Large intestine (tissue), 3 donors: ENCODE data around the gene ALOX5AP. TPM values are rescaled to one million over a fixed set of nuclear protein-coding genes. Genes with fewer than 3 reads are reported as not detected.

Experiments
- DNase-seq, 2 donors: peaks; one replicate each; pipeline versions ENCODE4 v3.0.0 to v3.0.0-alpha.2; 2013
- H3K27ac ChIP-seq: one replicate; pipeline ENCODE4 v1.5.1; 2013; ENCODE audit warnings: low read length
- H3K27me3 ChIP-seq: 2 replicates; pipeline ENCODE4 v1.6.1; 2013; ENCODE audit warnings: low read length; ENCODE audit not compliant: control insufficient read depth, insufficient read depth
- H3K36me3 ChIP-seq: 2 replicates; pipeline ENCODE4 v1.6.1; 2013; ENCODE audit warnings: low read length; ENCODE audit not compliant: control insufficient read depth, insufficient read depth
- H3K4me1 ChIP-seq: one replicate; pipeline ENCODE4 v1.6.1; 2013; ENCODE audit warnings: low read length; ENCODE audit not compliant: control insufficient read depth, insufficient read depth
- H3K4me3 ChIP-seq: one replicate; pipeline ENCODE4 v1.5.1; 2013; ENCODE audit warnings: low read length
- H3K9me3 ChIP-seq: one replicate; pipeline ENCODE4 v1.6.1; 2013; ENCODE audit warnings: mild to moderate bottlenecking, low read depth, low read length, moderate library complexity; ENCODE audit not compliant: control insufficient read depth
- WGBS: methylation state at CpG from one replicate; pipeline ENCODE4 v1.1.5; 2013; ENCODE audit warnings: low lambda C conversion rate; ENCODE audit not compliant: insufficient coverage; 5-methylcytosine and 5-hydroxymethylcytosine counted together
- polyA plus RNA-seq: library from polyadenylated mRNA; unstranded; fragments of 120-200 nt; gene quantifications from one replicate; pipeline ENCODE4 v1.2.1, GENCODE V29; 2013

The ALOX5AP gene
- polyA plus RNA-seq, 1 donor = 7.0 TPM

GRCh38 chr13:30697996-30698401 lies 37.3 kb upstream of the ALOX5AP start:
- no peak overlapping the region for H3K4me3 ChIP-seq
- DNase-seq = no peak
- no peaks in the 10 kb centered on the region for H3K36me3 ChIP-seq
- 92% methylated on average over 4 of the region's 7 CpGs for WGBS
- H3K27ac ChIP-seq = no peak overlapping the region
- H3K9me3 ChIP-seq = no peaks in the 10 kb centered on the region
- H3K27me3 ChIP-seq = no peaks in the 10 kb centered on the region
- H3K4me1 ChIP-seq = no peaks in the 10 kb centered on the region

- Histone ChIP-seq H3K27me3 (no peaks in the 10 kb centered on the region), H3K4me1 (no peaks in the 10 kb centered on the region), H3K4me3 (no peak overlapping the region), H3K9me3 (no peaks in the 10 kb centered on the region), H3K27ac (no peak overlapping the region), H3K36me3 (no peaks in the 10 kb centered on the region)
- no peak for DNase-seq
- no CpG with 5 or more reads among the region's 15 CpGs for WGBS
These were observed 36.8 kb upstream of the ALOX5AP start for GRCh38 chr13:30698488-30699005.

DNA sequence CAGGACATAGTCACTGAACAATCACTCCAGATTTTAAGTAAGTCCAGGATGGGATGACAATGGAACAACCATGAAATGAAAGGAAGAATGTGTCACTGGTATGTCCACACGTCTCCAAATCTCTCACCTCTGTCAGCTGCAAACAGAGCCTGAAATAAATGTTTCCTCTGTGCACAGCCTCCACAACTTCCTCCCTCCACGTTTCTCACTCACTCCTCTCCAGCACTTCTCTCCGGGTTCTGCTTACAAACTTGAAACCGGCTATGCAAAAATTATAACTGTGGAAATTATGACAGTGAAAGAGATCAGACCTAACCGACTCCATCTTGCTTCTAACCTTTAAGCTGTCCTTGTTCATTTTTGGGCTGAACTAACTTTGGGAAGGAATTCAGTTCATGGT lies 35.0 kb upstream of the ALOX5AP start:
- H3K9me3 ChIP-seq = no peaks in the 10 kb centered on the region
- 67% methylated on average over 1 of the region's 5 CpGs for WGBS
- no peak overlapping the region for H3K4me3 ChIP-seq
- H3K36me3 ChIP-seq = no peaks in the 10 kb centered on the region
- H3K27ac ChIP-seq = no peak overlapping the region
- H3K4me1 ChIP-seq = no peaks in the 10 kb centered on the region
- DNase-seq = no peak
- no peaks in the 10 kb centered on the region for H3K27me3 ChIP-seq

GRCh38 chr13:30702006-30702405 lies 33.3 kb upstream of the ALOX5AP start:
- Histone ChIP-seq H3K27ac (no peak overlapping the region), H3K9me3 (no peaks in the 10 kb centered on the region), H3K4me1 (no peaks in the 10 kb centered on the region), H3K36me3 (no peaks in the 10 kb centered on the region), H3K27me3 (no peaks in the 10 kb centered on the region), H3K4me3 (no peak overlapping the region)
- no CpG with 5 or more reads among the region's 4 CpGs for WGBS
- DNase-seq = no peak

- no CpG with 5 or more reads among the region's 6 CpGs for WGBS
- no peaks in the 10 kb centered on the region for H3K4me1 ChIP-seq
- no peaks in the 10 kb centered on the region for H3K36me3 ChIP-seq
- DNase-seq = no peak
- no peaks in the 10 kb centered on the region for H3K9me3 ChIP-seq
- no peak overlapping the region for H3K4me3 ChIP-seq
- no peaks in the 10 kb centered on the region for H3K27me3 ChIP-seq
- H3K27ac ChIP-seq = no peak overlapping the region
These were observed 30.7 kb upstream of the ALOX5AP start for GRCh38 chr13:30704596-30704995.

DNA sequence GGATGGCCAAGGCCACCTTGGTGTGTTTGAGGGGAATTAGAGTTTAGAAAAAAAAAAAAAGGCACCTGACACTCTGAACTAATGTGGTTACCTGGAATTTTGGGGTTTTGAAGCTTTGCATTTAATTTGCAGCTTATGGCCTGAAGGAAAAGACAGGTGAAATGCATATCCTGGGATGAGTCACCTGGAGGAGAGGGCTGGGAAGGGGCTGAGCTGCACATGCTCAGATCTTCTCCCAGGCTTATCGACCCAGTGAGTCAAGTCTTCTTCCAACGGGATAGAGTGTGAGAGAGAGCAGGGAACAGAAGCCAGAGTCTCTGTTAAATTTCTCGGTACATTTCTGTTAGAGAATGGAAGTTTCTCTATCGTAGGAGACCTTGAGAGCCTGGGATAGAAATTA lies 29.7 kb upstream of the ALOX5AP start:
- Histone ChIP-seq H3K4me1 (no peaks in the 10 kb centered on the region), H3K36me3 (no peaks in the 10 kb centered on the region), H3K27ac (no peak overlapping the region), H3K9me3 (no peaks in the 10 kb centered on the region), H3K27me3 (no peaks in the 10 kb centered on the region), H3K4me3 (no peak overlapping the region)
- no peak for DNase-seq
- no CpG with 5 or more reads among the region's 4 CpGs for WGBS

- Histone ChIP-seq H3K36me3 (no peaks in the 10 kb centered on the region), H3K27me3 (no peaks in the 10 kb centered on the region), H3K4me3 (no peak overlapping the region), H3K9me3 (no peaks in the 10 kb centered on the region), H3K4me1 (no peaks in the 10 kb centered on the region), H3K27ac (no peak overlapping the region)
- WGBS = 85% methylated on average over 2 of the region's 3 CpGs
- no peak for DNase-seq
These were observed 26.8 kb upstream of the ALOX5AP start for GRCh38 chr13:30708541-30708940.

DNA sequence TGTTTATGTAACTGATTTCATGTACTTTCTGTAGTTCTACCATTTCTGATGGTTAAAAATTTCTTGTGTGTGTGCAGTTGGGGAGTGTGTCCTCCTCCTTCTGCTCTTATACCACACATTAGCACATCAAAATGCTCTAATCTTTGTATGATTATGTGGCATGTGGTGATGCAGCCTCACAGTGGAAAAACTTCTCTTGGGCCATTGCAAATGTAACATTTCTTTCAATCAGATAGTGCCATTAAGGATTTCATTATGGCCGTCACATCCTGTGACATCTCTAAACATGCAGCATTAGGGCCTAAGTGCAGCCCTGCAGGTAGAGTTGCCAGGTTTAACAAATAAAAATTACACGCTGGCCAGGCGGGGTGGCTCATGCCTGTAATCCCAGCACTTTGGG lies 24.9 kb upstream of the ALOX5AP start:
- no peak overlapping the region for H3K27ac ChIP-seq
- no peaks in the 10 kb centered on the region for H3K9me3 ChIP-seq
- DNase-seq = no peak
- no peaks in the 10 kb centered on the region for H3K4me1 ChIP-seq
- no peak overlapping the region for H3K4me3 ChIP-seq
- WGBS = no CpG with 5 or more reads among the region's 3 CpGs
- no peaks in the 10 kb centered on the region for H3K36me3 ChIP-seq
- no peaks in the 10 kb centered on the region for H3K27me3 ChIP-seq

GRCh38 chr13:30711375-30711774 lies 24.0 kb upstream of the ALOX5AP start:
- 100% methylated on average over 3 of the region's 4 CpGs for whole genome bisulfite sequencing
- Histone ChIP-seq H3K27me3 (no peaks in the 10 kb centered on the region), H3K9me3 (no peaks in the 10 kb centered on the region), H3K36me3 (no peaks in the 10 kb centered on the region), H3K4me1 (no peaks in the 10 kb centered on the region), H3K4me3 (no peak overlapping the region), H3K27ac (no peak overlapping the region)
- DNase-seq = no peak

DNA sequence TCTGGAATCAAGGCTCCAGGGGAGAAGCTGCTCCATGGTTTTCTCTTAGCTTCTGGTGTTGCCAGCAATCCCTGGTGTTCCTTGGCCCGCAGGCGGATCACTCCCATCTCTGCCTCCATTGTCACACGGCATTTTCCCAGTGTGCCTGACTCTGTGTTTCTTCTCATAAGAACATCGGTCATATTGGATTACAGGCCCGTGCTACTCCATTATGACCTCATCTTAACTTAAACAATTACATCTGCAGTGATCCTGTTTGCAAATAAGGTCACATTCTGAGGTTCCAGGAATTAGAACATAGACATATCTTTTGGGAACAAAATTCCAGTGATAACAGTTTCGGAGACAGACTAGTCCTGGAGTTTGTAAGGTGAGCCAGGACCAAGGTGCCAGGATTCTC lies 23.5 kb upstream of the ALOX5AP start:
- Histone ChIP-seq H3K4me3 (no peak overlapping the region), H3K9me3 (no peaks in the 10 kb centered on the region), H3K4me1 (no peaks in the 10 kb centered on the region), H3K36me3 (no peaks in the 10 kb centered on the region), H3K27me3 (no peaks in the 10 kb centered on the region), H3K27ac (no peak overlapping the region)
- DNase-seq = no peak
- WGBS = no CpG with 5 or more reads among the region's 6 CpGs
